ENCODE data around the gene TBP.

- no peak for TF ChIP-seq CTCF (IDR thresholded peaks at IDR 0.05)
- TF ChIP-seq POLR2A (IDR thresholded peaks at IDR 0.05) = no peak
- TF ChIP-seq POLR2AphosphoS5 (IDR thresholded peaks at IDR 0.05) = no peak
These were observed 47.7 kb upstream of the TBP start for GRCh38 chr6:170506446-170506845.

Measured in breast epithelium (tissue), 3 donors.